ENCODE results near the gene BAHCC1.

DNA sequence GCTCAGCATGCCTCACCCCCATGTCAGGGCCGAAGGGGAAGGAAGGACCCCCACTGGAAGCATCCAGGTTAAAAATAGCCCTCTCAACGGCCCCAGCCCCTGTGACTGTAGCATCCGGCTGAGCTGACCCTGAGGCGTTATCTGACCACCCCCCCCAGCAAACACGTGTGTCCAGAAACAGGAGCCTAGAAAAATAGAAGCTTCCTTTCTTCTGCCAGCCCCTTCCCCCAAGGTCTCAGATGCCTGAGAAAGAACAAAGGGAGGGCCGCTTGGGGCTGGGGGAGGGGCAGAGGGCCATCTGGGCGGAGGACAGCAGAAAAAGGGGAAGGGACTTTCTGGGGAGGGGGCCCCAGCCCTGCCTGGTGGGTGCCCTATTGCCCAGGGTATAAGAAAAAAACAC, 61.5 kb downstream of the BAHCC1 start:
- TF ChIP-seq, protein P1, sequence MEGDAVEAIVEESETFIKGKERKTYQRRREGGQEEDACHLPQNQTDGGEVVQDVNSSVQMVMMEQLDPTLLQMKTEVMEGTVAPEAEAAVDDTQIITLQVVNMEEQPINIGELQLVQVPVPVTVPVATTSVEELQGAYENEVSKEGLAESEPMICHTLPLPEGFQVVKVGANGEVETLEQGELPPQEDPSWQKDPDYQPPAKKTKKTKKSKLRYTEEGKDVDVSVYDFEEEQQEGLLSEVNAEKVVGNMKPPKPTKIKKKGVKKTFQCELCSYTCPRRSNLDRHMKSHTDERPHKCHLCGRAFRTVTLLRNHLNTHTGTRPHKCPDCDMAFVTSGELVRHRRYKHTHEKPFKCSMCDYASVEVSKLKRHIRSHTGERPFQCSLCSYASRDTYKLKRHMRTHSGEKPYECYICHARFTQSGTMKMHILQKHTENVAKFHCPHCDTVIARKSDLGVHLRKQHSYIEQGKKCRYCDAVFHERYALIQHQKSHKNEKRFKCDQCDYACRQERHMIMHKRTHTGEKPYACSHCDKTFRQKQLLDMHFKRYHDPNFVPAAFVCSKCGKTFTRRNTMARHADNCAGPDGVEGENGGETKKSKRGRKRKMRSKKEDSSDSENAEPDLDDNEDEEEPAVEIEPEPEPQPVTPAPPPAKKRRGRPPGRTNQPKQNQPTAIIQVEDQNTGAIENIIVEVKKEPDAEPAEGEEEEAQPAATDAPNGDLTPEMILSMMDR (conservative IDR thresholded peaks at IDR 0.05; ENCODE audit: low read length), result no peak
- no peak for TF ChIP-seq EZH2phosphoT487 (IDR thresholded peaks at IDR 0.05; ENCODE audit: borderline replicate concordance)
